ENCODE results near the gene TM4SF20.

Gene TM4SF20

DNA sequence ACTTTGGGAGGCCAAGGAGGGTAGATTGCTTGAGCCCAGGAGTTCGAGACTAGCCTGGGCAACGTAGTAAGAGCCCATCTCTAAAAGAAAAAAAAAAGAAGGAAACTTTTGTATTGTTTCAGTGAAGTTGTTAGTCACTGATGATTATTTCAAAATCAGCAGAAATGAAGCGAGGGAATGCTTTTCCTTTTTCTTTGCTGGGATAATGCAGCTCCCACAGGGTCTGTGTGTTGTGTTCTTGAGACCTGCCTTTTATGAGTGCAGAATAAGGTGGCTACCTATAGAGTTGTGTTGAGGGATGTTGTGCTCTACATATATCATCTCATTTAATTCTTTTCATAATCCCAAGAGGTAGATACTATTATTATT is 11.7 kb downstream of the TM4SF20 start:
- no peak for DNase-seq (ENCODE audit: low spot score)

DNA sequence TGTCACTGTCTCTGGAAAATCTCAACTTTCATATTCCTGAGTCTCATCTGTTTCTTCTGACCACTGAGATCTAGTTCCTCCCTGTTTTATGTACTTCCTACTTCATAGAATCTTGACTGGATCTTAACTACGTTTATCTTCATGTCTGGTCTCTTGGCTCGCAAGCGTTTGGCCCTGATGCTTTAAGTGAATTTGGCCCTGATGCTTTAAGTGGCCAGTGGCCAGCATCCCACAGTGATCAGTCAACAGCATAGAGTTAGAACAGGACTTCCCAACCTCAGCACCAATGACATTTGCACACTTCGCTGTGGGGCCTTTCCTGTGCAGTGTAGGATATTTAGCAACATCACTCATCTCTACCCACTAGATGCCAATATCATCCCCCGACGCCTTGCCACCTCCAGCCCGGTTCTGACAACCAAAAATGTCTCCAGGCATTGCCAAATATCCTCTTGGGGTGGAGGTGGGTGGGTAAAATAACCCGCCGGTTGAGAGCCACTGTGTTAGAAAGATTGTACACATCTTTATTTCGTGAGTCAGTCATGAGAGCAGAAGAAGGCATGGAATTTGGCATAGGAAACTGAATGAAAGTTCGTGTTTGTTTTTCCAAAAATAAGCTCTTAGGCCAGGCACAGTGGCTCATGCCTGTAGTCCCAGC is 12.2 kb downstream of the TM4SF20 start:
- DNase-seq (ENCODE audit: low spot score) = no peak

DNA sequence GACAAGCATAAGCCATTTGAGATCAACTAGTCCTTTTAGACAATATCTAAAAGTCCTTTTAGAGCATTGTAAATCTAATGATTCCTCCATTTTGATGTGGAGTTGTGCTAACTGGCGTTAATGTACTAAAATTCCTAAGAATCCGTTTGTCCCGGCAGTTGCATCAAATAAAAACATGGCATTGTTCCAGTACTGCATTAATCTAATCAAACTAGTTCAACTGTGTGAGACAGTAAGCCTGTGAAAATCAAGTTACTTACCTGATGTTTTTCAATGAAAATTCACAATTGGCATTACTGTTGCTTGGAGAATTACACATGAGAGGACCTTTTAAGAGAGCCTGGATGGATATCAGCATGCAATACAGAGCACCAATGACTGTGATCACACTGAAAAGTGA is 13.3 kb downstream of the TM4SF20 start:
- no peak for DNase-seq (ENCODE audit: low spot score)

DNA sequence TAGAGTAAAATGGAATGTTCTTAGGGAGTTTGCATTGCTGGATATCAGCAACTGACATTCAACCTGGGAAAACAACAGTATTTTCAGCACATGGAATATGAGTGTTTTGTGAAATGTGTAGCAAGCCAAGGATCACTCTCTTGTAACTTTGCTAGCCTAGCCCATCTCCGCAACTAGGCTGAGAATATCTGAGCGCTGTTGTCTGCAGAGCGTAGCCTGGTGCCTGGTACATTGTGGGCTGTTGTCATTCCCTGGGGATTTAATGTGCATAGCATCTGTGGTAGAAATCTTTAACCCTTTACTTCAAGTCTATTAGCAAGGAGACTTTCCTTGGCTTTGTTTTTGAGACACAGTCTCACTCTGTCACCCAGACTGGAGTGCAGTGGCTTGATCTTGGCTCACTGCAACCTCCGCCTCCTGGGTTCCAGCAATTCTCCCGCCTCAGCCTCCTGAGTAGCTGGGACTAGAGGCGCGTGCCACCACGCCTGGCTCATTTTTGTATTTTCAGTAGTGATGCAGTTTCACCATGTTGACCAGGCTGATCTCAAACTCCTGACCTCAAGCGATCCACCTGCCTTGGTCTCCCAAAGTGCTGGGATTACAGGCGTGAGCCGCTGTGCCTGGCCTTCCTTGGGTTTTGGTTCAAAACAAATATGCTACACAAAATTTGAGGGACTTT is 14.4 kb downstream of the TM4SF20 start:
- peak; percentile 79 for DNase-seq (ENCODE audit: low spot score)

DNA sequence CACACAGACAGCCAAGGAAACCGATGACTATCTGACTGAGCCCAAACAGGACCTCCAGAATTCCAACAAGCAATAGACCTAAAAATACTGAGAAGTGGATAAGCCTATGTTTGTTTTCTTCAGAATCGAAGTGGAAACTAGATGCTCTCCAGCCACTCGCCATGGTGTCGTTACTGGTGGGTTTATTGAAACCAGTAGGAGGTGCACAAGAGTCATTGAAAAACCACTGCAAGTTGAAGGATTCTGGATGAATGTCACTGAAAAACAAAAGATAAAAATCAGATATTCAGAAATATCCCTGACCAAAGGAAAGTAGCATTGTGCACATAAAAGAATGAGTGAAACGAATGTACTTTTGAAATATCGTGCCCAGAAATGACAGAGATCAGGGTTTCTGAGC is 15.3 kb downstream of the TM4SF20 start:
- DNase-seq (ENCODE audit: low spot score) = peak; percentile 63

DNA sequence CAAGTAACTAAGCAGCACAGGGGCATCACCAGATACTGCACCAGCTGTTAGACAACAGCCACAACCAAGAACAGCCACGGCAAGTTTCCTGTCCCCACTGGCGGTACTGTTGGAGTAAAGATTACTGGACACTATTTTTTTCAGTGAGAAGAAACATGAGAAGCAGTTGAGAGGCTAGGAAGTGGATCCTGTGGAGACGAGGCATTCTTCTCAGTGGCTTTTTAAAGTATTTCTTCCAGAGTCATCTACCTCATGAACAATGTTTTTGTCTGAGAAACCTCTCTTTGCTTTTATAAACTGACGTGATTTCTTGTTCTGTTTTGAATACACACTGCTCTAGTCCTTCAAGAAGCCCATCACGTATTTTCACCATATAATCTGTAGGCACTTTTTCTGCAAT is 18.8 kb downstream of the TM4SF20 start:
- no peak for DNase-seq (ENCODE audit: low spot score)

DNA sequence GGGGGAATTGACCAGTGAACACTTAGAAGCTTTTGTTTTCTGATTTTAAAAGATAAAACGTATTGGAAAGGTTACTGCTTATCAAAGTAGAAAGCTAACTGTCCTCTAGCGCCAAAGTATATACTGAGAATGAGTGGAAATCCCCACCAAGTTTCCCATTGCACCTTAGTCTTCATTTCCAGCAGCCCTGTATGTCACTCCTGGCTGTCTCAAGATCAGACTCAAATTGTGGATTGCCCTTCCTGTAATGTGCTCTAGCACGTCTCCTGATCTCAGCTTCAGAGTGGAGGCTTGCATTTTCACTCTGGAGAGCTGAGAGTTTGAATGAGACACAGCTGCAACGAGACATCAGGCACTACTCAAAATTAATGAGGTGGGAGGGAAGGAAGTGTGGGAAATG is 27.5 kb downstream of the TM4SF20 start:
- DNase-seq (ENCODE audit: low spot score) = no peak

DNA sequence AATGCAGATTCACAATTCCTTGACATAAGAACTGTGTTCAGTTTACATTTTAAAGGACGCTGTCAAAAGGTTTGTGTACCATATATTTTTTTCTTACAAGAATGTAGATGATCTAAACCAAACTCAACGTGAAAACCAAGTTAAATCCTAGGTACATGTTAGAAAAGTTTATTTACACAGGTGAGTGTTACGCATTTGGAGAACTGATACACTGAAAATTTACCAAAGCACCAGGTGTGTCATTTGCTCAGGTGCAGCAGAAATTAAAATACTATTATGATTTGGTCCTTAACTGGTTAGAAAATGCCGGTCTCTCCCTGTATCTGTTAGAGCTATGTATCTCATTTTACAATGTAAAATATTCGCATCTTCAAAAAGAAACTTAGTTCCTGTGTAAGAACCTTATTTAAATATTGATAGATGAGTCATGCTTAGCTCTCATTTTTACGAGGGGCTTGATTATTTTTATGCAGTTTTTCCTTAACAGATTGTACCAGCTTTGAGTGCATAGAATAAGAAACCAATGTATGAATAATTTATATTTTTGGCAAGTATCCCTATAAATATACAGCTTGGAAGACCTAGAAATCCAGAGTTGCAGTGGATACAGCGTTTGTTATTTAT is 29.0 kb downstream of the TM4SF20 start:
- no peak for DNase-seq (ENCODE audit: low spot score)

DNA sequence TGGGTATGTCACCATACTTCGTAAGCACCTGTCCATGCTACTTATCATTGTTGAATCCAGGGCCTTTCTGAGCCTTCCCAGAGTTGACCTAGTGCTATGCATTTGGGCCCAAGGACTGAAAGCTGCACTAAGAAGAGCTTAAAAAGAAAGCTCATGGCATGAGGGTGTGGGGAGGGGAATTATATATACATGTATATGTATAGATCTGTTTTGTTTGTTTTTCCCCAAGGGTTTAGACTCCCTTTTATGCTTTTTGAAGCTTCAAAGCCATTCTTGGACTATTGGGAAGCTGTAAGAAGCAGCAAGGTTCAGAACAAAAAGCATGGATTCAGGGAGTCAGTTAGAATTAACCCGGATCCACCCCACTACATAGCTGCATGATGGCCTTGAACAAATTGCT is 30.8 kb downstream of the TM4SF20 start:
- no peak for DNase-seq (ENCODE audit: low spot score)

DNA sequence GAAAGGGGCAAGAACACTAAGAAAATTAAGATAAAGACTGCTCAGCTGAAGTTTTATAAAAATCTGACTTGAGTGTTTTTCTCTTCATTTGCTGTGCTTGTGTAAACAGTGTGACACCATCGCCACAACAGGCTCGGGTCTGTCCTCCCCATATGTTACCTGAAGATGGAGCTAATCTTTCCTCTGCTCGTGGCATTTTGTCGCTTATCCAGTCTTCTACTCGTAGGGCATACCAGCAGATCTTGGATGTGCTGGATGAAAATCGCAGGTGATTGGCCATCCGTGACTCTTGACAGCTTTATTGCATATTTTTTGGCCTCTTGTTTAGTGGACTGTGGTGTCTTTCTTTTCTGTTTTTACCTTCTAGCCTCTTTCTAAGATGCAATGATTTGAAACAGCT is 32.0 kb downstream of the TM4SF20 start:
- no peak for DNase-seq (ENCODE audit: low spot score)

DNA sequence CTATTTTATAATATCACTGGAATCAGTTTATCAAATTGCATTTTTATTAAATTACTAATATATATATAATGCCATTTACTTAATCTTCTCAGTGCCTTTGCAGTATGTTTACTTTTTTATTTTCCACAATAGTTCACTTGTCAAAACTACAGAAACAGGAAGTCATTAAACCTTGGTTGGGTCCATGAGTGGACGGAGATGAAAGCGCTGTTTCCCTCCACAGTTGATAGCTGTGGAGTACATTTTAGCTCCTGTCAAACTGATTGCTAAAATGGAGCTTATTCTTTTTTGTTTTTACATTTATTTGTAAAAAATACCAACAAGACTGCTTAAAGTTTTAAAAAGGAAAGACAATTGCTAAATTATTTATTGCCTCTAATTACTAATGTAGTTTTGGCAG is 34.9 kb downstream of the TM4SF20 start:
- no peak for DNase-seq (ENCODE audit: low spot score)

DNA sequence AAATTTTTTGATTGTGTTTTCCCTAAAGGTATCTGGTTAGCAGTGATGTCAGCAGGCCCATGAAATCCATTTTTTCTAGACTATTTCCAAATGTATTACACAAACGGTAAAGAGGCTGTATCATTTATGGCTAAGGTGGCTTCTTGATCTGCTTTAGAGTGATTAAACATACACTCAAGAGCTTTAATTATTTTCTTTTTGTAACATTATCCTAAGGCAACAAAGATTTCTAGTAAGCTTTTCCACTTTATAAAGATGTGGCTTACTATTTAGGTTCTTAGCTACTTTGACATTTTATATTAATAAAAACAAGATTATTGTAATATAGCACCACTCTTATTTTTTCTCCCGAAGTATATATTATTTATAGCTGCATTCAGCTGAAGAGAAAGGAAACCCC is 37.6 kb downstream of the TM4SF20 start:
- DNase-seq (ENCODE audit: low spot score) = no peak

DNA sequence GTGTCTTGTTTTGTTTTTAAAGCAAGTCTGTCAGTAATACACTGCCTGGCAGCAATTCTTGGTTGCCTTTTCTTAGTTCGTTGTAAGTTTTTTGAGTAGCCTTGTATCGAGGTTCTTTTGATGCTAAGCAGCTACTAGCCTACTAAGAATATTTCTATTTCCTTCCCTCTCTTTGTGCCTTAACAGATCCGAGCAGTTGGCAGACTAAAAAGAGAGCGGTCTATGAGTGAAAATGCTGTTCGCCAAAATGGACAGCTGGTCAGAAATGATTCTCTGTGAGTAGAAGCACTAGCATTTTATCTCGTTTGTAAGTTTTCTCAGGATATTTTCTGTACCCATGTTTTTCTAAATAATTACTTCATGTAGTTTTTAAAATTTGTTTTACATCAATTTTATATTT is 39.0 kb downstream of the TM4SF20 start:
- peak; percentile 75 for DNase-seq (ENCODE audit: low spot score)

DNA sequence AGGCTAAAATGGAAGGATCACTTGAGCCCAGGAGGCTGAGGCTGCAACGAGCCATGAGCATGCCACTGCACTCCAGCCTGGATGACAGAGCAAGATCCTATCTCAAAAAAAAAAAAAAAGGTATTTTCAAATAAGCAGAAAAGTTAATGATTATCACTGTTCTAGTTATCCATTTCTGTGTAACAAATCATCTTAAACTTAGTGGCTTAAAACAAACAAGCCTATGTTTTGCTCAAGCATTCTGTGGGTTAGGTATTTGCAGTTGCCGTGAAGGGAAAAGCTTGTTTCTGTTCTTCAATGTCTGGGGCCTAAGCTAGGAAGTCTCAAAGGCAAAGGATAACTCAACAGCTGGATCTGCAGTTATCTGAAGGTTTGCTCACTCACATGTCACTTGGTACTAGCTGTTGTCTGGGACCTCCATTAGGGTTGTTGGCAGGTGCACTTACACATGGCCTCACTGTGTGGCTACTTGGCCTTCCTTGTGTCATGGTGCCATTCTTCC is 40.0 kb downstream of the TM4SF20 start:
- DNase-seq (ENCODE audit: low spot score) = no peak

DNA sequence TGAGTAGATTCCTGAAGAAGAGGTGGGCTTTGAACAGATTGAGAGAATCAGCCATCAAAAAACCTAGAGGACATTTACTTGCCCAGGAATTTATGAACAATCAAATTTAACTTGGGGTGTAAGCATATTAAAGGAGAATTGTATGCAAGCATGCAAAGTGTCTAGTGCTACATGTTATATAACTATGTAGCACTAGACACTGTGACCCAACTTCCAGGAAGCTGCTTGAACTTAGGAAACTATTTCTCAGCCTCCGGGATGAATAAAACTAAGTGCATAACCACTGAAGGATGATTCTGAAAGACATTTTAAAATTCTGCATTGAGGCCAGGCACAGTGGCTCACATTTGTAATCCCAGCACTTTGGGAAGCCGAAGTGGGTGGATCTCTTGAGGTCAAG is 41.7 kb downstream of the TM4SF20 start:
- DNase-seq (ENCODE audit: low spot score) = no peak

DNA sequence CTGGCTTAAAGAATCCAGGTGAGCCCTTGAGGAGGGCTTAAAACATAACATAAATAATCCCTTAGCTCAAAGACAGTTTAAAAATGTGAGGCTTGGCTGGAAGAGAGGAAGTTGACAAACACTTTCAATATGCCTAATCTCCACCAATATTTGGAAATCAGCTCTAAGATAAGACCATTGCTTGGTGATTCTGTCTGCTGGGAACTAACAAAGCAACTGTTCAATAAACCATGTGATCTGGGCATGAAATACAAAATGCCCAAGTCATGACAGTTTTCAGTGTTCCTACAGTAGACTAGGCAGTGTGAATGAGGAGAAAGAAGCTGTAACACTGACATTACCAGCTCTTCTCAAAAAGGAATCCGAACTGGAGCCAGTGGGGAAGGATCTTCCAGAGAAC is 43.4 kb downstream of the TM4SF20 start:
- DNase-seq (ENCODE audit: low spot score) = peak; percentile 89

DNA sequence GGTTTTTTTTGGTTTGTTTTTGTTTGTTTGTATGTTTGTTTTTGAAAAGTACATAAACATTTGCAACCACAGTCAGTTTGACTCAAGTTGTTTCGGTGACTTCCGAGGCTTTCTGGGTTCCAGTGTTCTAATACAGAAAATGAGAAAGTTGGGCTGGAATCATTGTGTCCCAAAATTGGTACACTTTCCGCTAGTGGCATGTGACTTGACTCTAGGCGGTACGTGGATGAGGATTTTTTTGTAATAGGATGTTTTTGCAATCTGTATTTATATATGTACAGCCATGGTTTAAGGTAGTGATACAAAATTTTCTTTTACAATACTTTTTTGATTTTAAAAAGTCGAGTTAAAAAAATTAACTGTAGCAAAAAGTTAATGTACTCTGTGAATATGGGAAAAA is 52.3 kb downstream of the TM4SF20 start:
- no peak for DNase-seq (ENCODE audit: low spot score)

DNA sequence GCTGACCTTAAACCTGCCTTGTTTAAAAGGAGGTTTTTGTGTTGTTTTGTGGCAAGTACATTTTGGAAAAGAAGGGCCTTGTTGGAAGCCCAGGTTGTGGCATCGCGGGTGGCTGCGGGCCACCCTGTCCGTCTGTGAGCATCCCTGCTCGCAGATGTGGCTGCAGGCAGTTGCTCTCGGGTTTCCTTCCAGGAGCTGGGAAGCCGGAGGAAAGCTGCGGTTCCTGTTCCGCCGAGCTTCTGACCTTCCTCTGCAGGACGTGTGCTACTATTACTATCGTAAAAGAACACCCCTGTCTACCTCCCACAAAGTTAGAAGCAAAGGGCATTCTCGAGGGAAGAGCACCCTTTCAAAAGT is 53.3 kb downstream of the TM4SF20 start:
- peak; percentile 46 for DNase-seq (ENCODE audit: low spot score)

DNA sequence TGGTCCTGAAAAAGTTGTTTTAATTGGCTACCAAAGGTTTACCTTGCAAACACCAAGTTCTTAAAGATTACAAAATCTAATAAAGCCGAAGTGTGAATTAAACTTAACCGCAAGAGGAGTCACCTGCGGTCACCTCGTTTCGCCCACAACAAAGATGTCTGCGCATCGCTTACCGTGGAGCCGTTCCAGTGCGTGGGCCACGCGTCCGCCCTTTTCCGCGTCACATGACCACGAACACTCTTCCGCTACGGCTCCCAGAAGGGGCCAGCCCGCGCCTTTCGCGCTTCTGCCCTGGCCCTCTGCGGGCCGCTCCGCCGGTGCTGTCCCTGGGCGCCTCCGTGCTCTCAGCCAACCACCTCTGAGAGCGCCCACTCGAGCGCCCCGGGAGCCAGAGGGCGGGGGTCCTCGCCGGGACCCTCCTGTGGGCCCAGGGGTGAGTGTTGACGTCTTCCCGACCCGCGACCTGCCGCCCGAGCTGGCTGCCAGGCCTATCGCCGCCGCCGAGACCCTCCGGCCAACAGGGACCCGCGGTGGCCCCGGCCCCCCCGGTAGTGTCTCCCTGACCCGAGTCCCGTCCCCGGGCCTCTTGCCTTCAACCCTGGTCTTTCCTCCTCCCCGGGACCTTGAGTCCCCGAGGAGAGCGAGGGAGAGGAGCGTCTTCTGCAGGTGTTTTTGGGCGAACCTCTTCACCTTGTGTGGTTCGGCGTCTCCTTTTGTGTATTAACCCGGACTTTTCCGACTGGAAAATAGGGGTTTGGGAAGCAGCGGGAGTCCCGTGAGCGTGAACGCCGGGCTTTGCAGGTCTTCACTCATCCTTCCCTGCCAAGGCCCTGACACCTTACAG is 53.9 kb downstream of the TM4SF20 start, which contains the start of gene MFF:
Gene MFF, plus strand, starts transcription at position 257 of the 844 bp plus-strand sequence. CDS start 5,415 bp downstream, outside the sequence.
- DNase-seq (ENCODE audit: low spot score) = peak; percentile 91

DNA sequence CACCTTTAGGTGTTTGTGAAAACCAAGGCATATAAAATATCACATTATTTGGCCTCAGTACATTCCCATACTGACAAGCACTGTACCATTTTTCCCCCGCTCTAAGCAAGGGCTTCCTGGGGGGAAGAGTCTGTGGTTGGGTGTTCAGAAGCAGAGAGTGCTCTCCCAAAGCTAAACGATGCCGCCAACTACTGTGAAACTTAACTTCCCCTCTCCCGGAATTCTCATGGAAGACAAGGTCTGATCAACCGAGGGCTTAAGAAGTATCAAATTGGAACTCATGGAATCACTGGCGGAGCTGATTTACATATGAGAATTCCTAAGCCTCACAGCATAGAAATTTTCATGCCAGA is 54.5 kb downstream of the TM4SF20 start:
- DNase-seq (ENCODE audit: low spot score) = no peak

DNA sequence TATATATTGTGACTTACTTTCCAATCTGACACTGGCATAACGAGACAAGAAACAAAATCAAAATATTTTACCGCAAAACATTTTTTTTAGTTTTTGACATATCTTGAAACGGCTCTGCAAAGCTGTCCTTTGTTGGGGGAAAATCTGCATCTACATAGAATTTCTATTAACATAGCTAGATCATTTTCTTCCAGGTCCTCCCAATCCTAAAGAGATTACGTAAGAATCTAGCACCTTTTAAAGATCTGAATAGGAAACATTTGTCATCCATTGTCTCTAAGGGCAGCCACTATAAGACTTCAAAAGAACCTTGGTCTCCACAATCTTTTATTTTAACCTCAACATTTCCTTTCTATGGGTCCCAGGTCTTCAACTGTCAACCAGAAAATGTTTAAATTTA is 55.3 kb downstream of the TM4SF20 start:
- DNase-seq (ENCODE audit: low spot score) = no peak

DNA sequence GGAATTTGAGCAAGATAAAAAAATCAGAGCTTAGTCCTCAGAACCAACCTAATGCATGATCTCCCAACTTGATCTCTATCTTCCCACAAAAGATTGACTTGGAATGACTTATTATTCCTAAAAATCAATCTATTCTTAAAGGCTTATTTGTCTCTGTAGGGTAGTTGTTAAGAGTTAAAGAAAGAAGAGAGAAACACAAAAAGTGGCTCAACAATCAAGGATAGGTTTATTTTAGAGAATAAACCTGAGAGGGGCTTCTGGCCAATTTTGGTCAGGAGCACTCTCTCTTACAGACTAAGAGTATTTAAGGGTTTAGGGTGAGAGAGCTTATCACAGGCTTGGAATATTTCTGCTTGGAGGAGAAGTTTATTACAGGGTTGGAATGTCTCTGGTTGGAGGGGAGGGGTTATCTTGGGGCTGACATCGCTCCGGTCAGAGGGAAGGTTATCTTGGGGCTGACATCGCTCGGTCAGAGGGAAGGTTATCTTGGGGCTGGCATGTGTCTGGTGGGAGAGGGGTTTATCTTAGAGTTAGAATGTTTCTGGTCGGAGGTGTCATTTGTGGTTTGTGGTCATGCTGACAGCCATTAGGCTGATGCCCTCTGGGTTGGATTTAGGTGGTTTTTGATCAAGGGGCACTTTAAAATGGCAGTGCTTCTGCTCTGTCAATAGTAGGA is 56.4 kb downstream of the TM4SF20 start:
- DNase-seq (ENCODE audit: low spot score) = no peak
